ENCODE data around the gene MCC.

Gene MCC

DNA sequence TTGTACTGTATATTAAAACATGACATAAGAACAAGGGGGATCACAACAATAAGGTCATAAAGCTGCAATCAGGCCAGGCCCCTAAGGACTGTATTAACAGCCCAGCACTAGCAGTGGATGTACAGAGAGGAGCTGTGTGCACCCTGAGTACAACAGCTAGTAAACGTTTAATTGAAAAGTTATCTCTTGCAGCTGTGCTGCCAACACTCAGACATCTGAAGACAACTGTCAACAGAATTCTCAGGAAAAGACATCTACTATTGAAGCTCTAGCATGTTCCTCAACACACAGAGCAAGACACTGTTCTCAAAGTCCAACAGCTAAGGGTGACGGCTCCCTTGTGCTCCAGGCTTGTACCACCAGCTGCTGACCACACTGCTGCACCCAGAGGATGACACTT, 312.1 kb downstream of the MCC start:
- DNase-seq (ENCODE audit: low read depth), result no peak

DNA sequence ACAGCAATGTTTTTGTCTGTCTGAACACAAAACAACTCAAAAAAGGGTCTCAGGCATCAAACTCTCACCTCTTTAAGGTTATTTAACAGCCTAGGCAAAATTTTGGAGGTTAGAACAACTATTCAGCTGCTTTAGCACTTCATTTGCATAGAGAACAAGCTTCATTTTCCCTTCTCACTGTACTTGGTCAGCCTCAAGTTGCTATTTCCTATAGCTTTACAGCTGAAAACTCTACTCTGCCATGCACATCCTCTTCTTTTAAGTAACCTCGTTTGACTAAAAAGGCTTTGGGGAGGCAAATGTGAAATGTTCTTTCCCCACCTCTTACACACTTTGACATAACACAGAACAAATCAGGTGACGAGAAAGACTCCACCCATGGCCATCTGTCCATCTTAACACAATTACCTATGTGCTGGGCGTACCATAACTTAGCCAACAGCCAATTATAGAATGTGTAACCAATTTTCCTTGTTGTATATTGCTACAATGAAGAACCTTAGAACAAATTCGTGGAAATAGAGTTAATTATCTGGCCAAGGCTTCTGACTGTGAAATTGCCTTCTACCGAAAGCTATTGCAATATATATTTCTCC, 315.9 kb downstream of the MCC start:
- no peak for DNase-seq (ENCODE audit: low read depth)

DNA sequence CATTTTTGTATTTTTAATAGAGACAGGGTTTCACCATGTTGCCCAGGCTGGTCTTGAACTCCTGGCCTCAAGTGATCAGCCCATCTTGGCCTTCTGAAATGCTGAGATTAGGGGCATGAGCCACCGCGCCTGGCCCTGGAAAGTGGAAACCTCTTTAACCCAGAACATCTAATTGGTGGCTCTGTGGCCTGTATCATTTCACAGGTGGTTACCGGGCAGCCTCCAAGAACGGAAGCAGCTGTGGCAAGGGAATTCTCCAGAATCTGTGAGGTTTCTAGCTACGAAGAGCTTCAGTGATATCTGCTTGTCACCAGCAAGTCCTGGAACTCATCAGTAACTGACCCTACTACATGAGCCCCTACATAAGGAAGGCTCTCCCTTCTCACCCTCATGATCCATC, 316.7 kb downstream of the MCC start:
- no peak for DNase-seq (ENCODE audit: low read depth)

DNA sequence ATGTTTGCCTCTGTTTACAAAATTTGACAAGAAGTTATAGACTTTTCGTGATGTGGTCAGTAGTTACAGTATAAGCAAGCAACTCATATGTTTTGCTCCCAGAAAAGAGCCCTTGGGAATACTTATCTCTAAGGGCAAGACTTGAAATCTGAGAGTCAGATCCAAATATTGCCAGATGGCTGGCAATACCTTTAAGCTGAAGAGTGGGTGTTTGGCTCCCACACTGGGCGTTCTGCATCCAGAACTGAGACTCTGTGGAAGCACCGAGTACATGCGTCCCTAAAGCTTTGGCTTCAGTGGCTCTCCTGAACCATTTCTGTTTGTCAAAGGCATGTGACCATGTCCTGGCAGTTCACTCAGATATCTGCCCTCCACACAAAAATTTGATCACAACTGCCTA, 317.5 kb downstream of the MCC start:
- DNase-seq (ENCODE audit: low read depth), result no peak

DNA sequence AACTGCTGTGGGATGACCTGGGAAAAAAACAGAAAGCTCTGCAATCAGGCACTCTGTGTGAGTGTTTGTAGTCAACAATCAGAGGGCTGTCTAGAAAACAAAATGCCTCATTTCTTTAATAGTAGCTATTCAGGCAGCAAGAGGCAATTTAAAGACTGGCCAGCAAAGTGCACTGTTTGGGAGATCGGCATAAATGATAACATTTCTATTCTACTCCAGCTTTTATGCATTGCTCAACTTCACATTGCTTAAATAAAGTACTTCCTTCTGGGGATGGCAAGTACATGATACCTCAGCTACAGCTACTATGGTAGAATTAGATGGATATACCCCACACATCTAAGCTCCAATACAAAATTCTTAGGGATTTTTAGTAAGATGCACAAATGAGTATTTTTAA, 318.5 kb downstream of the MCC start:
- DNase-seq (ENCODE audit: low read depth), result no peak

DNA sequence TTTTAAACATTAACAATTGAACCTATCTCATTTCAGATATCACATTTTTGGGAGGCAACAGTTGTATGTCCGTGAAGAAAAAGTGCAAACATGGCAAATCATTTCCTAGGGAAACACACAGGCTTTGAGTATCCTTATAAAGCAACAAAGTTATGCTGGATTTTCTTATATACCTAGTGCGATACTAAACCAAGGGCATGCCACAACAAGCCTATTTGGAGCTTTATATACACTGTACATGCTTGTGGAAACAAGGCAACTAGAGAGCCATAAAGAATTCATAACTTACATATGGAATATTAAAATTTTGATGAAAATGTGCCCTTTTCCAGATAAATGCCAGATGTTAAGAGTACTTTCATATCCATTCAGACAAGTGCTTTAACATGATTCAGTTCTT, 320.3 kb downstream of the MCC start:
- no peak for DNase-seq (ENCODE audit: low read depth)

DNA sequence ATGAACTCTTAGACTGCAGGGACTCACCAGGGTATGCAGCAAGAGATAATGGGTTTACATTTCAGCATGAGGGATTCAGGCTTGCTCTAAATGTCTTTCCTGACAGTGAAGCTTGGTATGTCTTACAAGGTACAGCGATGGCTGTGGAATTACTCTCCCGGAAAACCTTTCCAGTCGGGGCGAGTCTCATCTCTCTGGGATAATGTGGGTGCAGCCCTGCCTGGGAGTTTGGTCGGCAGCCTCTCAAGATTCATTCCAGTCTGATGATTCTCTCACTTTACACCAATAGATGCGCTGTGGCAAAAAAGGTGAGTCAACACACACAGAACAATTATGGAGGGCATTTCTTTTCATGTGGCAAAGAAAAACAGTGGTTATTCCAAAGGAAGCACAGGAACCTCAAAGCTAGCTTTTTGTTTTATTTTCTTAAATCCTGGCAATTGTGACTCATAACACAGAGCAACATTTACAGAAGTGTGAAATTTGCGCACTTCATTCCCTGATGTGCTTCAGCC, 321.3 kb downstream of the MCC start:
- no peak for DNase-seq (ENCODE audit: low read depth)

DNA sequence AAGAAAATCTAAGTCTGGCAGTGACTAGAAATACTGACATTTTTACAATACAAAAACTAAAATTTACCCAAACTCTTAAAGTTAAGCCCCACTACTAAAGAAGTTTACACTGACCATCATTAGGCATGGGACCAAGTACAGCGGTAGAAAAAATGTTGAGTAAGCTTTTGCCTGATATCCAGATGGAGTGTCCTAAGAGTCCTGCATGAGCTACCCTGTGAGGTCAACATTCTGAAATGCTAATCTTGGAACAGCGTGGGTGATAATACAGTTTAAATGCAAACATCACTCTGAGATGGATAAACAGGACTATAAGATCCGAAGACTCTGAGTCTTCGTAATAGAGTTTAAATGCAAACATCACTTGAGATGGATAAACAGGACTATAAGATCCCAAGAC, 322.0 kb downstream of the MCC start:
- no peak for DNase-seq (ENCODE audit: low read depth)

DNA sequence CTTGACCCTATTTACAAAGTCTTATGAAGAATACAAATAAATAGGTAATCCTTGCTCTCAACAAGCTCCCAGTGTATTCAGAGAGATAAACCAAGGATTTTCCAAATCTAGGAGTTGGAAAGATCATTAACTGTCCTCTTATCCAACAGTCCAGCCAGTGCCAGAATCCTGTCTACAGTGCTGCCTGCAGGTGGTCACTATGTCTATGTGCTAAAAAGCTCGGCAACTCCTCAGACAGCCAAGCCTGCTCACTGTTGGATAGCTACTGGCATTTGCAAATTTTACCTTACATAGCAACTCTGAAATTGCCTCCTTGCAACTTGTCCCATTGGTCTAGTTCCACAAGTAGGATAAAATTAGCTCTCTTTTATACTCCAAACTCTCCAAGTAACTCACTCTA, 324.2 kb downstream of the MCC start:
- DNase-seq (ENCODE audit: low read depth), result no peak

DNA sequence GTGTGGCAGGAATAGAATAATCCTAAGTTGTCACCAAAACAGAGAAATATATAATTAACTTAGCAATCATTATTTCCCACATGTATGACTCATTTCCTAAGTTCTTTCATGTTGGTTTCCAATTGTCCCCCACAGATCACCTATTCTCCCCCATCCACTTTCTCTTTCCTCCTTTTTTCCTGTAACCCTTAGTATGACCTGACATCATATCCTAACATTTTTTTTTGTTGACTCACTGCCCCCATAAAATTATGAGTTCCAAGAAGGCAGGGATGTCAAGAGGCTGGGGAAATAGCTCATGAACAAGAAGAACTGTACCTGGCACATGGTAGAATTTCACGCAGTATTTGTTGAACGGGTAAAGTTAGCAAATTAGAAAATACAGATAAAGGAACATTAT, 324.9 kb downstream of the MCC start:
- DNase-seq (ENCODE audit: low read depth), result no peak

DNA sequence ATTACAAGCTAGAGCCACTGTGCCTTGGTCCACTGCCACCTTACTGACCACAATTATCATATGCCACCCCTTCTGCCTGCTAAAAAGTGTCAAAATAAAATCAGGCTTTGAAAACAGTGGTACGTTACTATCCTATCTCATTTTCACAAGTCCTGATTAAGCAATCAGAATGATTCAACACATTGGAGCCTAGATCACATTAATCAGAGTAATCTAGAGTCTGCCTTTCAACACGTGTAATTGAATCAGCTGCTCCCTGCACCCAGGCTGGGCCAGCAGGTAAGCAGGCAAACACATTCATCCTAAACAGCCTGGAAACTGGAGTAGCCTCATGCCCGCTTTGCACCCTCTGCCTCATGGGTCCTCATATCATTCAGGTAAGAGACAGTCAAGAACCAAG, 325.5 kb downstream of the MCC start:
- no peak for DNase-seq (ENCODE audit: low read depth)

DNA sequence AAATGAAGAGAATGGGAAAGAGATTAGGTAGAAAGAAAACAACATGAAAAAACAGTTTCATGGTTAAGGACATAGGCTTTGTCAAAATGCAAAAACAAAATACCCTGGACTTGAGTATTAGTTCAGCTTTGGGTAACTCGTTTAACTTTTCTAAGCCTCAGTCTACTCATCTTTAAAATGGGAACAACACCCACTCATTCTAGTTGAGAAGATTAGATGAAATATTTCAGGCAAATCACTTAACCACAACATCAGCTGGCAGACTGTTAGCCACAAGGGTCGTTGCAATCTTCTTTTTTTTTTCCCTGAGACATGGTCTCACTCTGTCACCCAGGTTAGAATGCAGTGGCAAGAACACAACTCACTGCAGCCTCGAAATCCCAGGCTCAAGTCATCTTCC, 326.0 kb downstream of the MCC start:
- DNase-seq (ENCODE audit: low read depth), result no peak

DNA sequence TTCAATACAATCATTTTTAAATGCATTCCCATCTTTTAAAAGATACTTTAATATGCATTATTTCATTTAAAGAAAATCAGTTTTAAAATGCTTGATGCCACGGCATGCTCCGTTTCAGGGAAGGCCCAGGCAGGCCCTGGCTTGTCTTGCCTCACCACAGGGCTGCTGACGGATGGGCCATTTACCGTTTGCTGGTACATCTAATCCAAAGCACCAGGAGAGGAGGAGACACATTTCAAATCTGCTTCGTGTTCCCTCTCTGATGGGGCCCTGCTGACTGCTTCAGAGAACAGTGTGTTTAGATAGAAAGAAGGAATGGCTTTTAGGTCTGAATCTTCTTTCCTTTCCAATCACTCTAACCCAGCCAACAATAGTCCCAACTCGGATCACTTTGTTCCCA, 326.4 kb downstream of the MCC start:
- DNase-seq (ENCODE audit: low read depth), result no peak

DNA sequence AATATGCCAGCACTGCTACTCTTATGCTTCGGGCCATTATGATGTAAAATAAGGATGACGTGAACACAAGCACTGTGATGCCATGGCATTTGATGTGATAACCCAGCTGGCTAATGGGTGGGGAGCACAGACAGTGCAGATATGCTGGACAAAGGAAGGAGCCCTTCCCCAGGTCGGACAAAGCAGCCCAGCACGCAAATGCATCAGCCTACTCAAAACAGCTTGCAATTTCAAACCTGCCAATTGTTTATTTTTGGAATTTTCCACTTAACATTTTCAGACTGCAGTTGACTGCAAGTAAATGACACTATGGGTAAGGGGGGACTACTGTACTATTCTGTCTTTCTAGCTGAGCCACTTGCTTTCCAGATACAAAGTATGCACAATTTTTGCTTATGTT, 330.4 kb downstream of the MCC start:
- no peak for DNase-seq (ENCODE audit: low read depth)

DNA sequence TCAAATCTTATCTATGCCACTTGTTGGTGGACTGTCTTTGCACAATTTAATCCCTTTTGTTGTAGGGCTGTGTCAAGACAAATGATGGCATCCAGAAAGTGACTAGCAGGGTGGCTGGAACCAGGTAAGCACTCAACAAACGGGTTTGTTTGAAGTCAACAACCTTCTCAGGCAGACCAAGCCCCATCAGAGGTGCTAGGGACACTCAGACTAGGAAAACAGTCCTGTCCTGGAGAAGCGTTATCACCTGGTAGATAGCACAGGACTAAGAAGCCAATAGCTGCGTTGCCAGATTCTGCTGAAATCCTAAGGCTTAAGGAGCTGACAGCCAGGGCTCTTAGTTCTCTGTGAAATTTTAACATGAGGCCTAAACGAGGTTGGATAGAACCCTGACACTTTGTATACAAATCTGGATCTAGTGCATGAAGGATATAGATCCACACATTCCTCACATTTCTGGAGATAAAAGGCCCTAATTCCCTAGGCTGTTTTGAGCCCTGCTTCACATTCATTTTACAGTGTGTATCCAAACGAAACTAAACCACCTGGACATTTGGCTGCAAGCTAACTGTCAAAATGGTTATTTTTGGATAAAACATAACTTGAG, 331.9 kb downstream of the MCC start:
- no peak for DNase-seq (ENCODE audit: low read depth)

DNA sequence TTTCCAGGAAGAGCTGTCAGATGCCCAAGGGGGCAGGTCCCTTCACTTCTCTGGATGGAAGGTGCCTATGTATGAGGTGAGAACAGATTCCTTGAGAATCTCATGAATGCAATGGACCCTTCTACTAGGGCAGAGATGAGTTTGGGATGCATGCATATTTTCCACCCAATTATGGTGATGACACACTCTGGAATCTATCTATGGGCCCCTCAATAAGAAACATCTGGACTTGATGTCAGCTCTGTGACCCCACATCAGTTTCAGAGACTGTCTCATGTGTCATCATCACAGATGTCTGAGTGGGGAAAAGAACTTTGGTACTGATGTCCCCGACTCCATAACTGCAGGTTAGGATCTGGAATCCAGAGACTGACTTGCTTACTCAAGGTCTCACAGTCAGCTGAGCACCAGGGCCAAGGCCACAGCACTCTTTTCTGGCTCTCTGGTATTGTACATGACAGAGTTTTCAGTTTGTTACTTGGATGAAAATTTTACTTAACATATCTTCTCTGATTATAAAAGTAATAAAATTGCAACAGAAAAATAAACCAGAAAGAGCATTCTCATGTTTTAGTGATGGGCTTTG, 334.6 kb downstream of the MCC start:
- no peak for DNase-seq (ENCODE audit: low read depth)

DNA sequence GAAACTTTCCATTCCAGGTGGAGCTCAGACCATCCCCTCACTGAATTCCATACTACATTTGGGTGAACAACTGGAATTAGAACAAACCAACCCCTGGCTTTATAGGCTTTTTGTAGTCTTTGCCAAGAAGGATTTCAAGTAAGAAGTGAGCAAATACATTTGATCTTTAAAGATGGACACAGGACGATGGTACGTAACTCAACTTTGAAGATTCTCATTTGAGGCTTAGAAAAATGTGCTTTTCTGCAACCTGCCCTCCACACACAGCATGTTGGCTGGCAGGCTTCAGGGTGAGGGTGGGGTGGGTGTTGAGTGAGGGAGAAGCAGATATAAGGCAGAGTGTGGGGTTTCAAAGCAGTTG, 335.9 kb downstream of the MCC start:
- DNase-seq (ENCODE audit: low read depth), result no peak

DNA sequence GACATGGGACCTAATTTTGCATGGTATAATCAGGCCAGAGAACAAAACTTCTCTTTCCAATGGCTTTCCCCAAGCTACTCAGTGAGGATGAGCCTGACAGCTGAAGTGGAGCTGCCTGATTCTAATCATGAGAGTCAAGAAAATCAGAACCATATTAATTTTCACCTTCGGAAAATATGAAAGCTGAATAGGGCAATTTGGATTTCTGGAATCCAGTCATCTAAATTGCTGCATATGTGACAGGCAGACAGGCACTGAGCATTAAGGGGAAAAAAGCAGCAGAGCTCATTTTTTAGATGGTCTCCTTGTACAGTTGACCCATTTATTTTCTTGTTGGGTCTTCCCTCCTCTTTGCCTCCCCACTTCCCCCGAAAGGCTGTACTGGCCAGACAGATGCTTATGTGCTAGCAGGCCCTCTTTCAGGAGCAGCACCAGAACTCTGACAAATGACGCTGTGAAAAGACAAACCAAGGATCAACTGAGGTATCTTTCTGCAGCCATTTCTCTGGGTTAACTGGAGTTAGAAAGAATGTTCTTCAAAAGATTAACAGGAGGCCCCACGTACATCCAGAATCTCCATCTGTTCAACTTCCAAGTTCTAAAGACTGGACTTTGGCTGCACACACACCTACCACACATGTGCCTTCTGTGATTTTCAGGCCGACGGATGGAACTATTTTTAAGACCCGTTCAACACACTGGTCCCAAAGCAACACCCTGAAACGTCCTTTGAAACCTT, 336.4 kb downstream of the MCC start:
- no peak for DNase-seq (ENCODE audit: low read depth)

DNA sequence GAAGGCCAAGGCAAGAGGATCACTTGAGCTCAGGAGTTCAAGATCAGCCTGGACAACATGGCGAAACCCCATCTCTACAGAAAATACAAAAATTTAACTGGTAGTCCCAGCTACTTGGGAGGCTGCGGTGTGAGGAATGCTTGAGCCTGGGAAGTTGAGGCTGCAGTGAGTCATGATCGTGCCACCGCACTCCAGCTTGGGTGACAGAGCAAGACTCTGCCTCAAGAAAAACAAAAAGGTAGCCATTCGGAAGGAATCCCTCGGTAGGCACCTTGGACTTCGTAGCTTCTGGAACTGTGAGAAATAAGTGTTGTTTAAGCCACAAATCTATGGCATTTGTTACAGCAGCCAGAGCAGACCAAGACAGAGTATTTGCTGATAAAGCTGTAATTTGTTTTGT, 337.4 kb downstream of the MCC start:
- no peak for DNase-seq (ENCODE audit: low read depth)

DNA sequence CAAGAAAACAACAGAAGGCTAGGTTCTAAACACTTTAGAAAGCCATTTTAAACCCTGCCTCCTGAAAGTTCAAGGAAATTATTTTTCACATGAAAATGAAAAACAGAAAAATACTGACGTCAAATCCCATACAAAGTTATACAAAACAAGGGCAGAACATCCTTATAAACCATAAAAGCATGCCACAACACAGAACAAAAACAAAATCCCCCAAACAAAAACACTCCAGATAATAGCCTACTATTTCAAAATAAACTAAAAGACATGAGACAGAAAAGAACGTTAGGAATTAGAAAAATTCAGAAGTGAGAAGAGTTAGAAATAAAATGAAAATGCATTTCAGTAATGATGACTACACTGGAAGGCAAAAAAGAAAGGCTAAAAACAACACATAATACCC, 338.0 kb downstream of the MCC start:
- no peak for DNase-seq (ENCODE audit: low read depth)

DNA sequence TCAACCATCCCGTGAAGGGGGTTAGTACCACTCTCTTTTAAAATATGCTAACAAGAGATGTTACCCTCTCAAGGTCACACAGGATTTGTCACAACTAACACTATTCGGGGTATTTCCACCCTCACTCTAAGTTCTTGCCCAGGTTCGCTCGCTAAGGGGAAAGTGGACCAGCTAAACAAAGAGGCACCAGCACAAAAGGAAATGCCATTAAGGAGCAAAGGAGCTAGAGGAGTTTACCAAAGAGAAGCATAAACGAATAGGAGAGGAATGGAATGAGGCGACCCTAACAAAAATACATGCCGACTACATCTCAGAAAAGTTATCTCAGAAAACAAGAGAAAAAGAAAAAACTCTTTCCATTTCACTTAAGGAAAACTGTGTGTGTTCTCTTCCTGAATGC, 340.7 kb downstream of the MCC start:
- no peak for DNase-seq (ENCODE audit: low read depth)

DNA sequence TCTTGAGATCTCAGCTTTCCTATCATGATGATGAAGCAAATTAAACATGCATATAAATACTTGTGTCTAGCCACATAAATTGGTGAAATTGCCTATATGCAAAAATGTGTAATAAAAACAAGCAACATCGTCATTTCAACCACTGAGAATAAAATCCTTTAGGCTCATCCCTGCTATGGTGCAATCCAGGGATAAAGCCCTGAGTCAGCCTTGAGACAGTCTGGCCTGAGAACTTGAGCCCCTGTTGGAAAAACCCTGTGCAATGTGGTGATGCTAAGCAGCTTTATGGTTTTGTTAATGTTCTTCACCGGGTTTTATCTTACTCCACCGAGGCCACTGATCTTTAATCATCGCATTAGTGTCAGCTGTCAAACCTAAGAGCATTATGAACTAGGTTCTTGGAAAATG, 341.1 kb downstream of the MCC start:
- no peak for DNase-seq (ENCODE audit: low read depth)

DNA sequence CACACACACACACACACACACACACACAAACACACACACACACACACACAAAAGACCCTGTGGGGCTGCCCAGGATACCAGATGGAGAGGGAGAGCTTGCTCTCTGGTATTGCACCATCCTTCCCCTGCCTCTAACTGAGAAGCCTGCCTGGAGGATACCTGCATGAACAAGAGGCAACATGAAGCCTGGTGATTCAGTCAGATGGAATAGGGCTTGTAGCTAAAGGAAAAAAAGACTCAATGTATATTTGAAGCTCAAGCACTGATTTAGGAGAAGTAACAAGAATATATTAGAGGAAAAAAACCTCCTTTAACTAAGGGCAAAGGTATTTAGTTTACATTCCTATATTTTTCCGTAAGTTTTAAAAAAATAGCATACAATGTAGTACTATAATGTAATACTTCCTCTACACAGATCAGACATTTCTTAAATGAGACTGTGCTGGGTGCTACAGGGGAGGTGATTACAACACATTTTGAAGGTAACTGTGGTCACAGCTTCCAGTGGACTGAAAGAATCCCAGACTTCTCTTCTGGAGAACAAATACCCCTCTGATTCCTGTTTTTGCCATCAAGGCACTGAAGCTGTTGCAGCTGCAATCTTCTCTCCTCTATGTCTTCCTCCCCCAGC, 342.4 kb downstream of the MCC start:
- no peak for DNase-seq (ENCODE audit: low read depth)
